Neural cell (in vitro differentiated cells): ENCODE data around the gene AP1M2.

ENCODE experiments used
- RAD21 ChIP-seq: fragments of 450-650 bp; conservative IDR thresholded peaks from 2 replicates; pipeline ENCODE4 v1.6.1; 2014; ENCODE audit warnings: antibody characterized with exemption, mild to moderate bottlenecking, moderate library complexity
- TAF1 ChIP-seq: IDR thresholded peaks from 2 replicates; pipeline ENCODE4 v1.6.1; 2012; ENCODE audit warnings: low read depth
- TF ChIP-seq, protein P1 (sequence below): fragments of 450-650 bp; IDR thresholded peaks from 2 replicates; pipeline ENCODE4 v1.5.1; 2014; ENCODE audit warnings: antibody characterized with exemption, mild to moderate bottlenecking, moderate library complexity; ENCODE audit not compliant: poor library complexity, severe bottlenecking
- TF ChIP-seq, protein P2 (sequence below): IDR thresholded peaks from 2 replicates; pipeline ENCODE4 v1.6.1; 2012; ENCODE audit warnings: borderline replicate concordance

DNA sequence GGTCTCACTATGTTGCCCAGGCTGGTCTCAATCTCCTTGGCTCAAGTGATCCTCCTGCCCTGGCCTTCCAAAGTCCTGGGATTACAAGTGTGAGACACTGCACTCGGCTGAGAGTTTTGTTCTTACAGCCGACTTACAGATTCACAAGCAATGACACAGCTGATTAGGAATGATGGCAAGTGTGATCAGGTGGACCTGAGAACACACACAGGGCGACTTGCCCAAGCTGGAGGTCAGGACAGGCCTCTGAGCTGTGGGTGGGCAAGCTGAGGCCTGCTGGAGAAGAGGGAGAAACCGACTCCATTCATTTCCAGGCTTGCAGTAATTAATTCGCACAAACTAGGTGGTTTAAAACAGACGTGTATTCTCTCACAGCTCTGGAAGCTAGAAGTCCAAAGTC, 51.5 kb downstream of the AP1M2 start:
- TF ChIP-seq, protein P1, sequence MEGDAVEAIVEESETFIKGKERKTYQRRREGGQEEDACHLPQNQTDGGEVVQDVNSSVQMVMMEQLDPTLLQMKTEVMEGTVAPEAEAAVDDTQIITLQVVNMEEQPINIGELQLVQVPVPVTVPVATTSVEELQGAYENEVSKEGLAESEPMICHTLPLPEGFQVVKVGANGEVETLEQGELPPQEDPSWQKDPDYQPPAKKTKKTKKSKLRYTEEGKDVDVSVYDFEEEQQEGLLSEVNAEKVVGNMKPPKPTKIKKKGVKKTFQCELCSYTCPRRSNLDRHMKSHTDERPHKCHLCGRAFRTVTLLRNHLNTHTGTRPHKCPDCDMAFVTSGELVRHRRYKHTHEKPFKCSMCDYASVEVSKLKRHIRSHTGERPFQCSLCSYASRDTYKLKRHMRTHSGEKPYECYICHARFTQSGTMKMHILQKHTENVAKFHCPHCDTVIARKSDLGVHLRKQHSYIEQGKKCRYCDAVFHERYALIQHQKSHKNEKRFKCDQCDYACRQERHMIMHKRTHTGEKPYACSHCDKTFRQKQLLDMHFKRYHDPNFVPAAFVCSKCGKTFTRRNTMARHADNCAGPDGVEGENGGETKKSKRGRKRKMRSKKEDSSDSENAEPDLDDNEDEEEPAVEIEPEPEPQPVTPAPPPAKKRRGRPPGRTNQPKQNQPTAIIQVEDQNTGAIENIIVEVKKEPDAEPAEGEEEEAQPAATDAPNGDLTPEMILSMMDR = no peak
- TF ChIP-seq, protein P2, sequence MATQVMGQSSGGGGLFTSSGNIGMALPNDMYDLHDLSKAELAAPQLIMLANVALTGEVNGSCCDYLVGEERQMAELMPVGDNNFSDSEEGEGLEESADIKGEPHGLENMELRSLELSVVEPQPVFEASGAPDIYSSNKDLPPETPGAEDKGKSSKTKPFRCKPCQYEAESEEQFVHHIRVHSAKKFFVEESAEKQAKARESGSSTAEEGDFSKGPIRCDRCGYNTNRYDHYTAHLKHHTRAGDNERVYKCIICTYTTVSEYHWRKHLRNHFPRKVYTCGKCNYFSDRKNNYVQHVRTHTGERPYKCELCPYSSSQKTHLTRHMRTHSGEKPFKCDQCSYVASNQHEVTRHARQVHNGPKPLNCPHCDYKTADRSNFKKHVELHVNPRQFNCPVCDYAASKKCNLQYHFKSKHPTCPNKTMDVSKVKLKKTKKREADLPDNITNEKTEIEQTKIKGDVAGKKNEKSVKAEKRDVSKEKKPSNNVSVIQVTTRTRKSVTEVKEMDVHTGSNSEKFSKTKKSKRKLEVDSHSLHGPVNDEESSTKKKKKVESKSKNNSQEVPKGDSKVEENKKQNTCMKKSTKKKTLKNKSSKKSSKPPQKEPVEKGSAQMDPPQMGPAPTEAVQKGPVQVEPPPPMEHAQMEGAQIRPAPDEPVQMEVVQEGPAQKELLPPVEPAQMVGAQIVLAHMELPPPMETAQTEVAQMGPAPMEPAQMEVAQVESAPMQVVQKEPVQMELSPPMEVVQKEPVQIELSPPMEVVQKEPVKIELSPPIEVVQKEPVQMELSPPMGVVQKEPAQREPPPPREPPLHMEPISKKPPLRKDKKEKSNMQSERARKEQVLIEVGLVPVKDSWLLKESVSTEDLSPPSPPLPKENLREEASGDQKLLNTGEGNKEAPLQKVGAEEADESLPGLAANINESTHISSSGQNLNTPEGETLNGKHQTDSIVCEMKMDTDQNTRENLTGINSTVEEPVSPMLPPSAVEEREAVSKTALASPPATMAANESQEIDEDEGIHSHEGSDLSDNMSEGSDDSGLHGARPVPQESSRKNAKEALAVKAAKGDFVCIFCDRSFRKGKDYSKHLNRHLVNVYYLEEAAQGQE = no peak
- no peak for TF ChIP-seq TAF1
- no peak for TF ChIP-seq RAD21
